Measurements from ENCODE around the gene IL10RA.

The IL10RA gene

DNA sequence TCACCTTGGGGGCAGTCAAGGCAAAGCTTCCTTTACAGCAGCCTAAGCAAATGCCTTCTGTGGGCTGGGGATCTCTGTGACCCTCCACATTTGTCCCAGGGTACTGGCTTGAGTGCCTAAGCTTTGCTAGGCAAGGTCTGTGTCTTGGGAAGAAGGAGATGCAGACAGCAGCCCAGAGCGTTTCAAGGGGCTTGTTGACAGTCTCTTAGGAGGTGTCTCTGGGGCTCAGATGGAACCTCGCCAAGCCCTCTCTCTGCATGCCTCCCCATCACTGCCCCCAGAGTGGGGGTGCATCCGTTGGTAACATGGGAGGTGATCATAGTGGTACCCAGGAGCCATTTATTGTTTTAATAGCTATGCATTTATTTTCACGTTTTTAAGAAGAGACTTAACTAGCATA is 61.6 kb downstream of the IL10RA start:
- Histone ChIP-seq H3F3A (ENCODE audit: insufficient read depth, low read length) (no peaks in the 10 kb centered on the region), H3K4me1 (ENCODE audit: insufficient read depth, low read length, severe bottlenecking) (no peaks in the 10 kb centered on the region), H3K79me2 (ENCODE audit: insufficient read depth, low read length) (no peaks in the 10 kb centered on the region)

GRCh38 chr11:118048472-118049370 is 62.5 kb downstream of the IL10RA start:
- Histone ChIP-seq H3K9me2 (ENCODE audit: low read depth, low read length) (no peaks in the 10 kb centered on the region), H3K27me3 (ENCODE audit: insufficient read depth, low read length) (no peaks in the 10 kb centered on the region), H3F3A (ENCODE audit: insufficient read depth, low read length) (no peaks in the 10 kb centered on the region), H3K36me3 (ENCODE audit: insufficient read depth, low read length) (no peaks in the 10 kb centered on the region), H2AFZ (ENCODE audit: low read length) (no peak overlapping the region), H3K79me2 (ENCODE audit: insufficient read depth, low read length) (no peaks in the 10 kb centered on the region), H3K9ac (ENCODE audit: low read length) (no peak overlapping the region), H4K20me1 (ENCODE audit: insufficient read depth, low read length) (no peaks in the 10 kb centered on the region), H3K4me1 (ENCODE audit: insufficient read depth, low read length, severe bottlenecking) (no peaks in the 10 kb centered on the region), H3K27ac (ENCODE audit: low read depth, low read length, poor library complexity, severe bottlenecking) (no peak overlapping the region), H3K9me3 (ENCODE audit: low read length) (no peaks in the 10 kb centered on the region), H3K4me2 (ENCODE audit: low read length) (no peak overlapping the region), H3K4me3 (ENCODE audit: low read depth, low read length, poor library complexity, severe bottlenecking) (no peak overlapping the region)
- no peak for TF ChIP-seq EZH2 (IDR thresholded peaks at IDR 0.05; ENCODE audit: borderline replicate concordance, low read length)
- TF ChIP-seq, protein P1, sequence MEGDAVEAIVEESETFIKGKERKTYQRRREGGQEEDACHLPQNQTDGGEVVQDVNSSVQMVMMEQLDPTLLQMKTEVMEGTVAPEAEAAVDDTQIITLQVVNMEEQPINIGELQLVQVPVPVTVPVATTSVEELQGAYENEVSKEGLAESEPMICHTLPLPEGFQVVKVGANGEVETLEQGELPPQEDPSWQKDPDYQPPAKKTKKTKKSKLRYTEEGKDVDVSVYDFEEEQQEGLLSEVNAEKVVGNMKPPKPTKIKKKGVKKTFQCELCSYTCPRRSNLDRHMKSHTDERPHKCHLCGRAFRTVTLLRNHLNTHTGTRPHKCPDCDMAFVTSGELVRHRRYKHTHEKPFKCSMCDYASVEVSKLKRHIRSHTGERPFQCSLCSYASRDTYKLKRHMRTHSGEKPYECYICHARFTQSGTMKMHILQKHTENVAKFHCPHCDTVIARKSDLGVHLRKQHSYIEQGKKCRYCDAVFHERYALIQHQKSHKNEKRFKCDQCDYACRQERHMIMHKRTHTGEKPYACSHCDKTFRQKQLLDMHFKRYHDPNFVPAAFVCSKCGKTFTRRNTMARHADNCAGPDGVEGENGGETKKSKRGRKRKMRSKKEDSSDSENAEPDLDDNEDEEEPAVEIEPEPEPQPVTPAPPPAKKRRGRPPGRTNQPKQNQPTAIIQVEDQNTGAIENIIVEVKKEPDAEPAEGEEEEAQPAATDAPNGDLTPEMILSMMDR (IDR thresholded peaks at IDR 0.05; ENCODE audit: low read length): no peak

More for the DNA sequence above, 61.6 kb downstream of the IL10RA start:
- Histone ChIP-seq H3K9ac (ENCODE audit: low read length) (no peak overlapping the region), H3K27me3 (ENCODE audit: insufficient read depth, low read length) (no peaks in the 10 kb centered on the region), H4K20me1 (ENCODE audit: insufficient read depth, low read length) (no peaks in the 10 kb centered on the region), H3K4me3 (ENCODE audit: low read depth, low read length, poor library complexity, severe bottlenecking) (no peak overlapping the region), H3K9me2 (ENCODE audit: low read depth, low read length) (no peaks in the 10 kb centered on the region), H3K27ac (ENCODE audit: low read depth, low read length, poor library complexity, severe bottlenecking) (no peak overlapping the region), H3K4me2 (ENCODE audit: low read length) (no peak overlapping the region), H3K36me3 (ENCODE audit: insufficient read depth, low read length) (no peaks in the 10 kb centered on the region), H3K9me3 (ENCODE audit: low read length) (no peaks in the 10 kb centered on the region), H2AFZ (ENCODE audit: low read length) (no peak overlapping the region)
- TF ChIP-seq EZH2 (IDR thresholded peaks at IDR 0.05; ENCODE audit: borderline replicate concordance, low read length): no peak

DNA sequence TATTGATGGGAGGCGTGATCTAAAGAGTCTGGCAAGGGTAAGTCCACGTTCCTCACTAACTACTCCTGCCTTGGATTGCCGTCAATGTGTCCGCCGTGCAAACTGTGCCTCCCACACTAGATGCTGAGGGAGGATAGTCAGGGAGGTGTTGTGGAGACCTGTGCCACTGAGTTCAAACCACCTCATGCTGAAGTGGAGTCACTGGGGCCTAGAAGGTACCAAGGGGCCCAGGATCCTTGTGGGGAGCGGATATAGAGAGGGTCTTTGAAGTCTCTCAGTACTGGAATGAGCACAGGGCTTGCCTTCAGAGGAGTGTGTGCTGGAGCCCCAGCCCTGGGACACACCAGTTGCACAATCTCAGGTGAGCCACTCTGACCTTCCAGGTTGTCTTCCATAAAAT is 63.6 kb downstream of the IL10RA start:
- H3K4me2 ChIP-seq (ENCODE audit: low read length): no peak overlapping the region
- no peaks in the 10 kb centered on the region for H3K27me3 ChIP-seq (ENCODE audit: insufficient read depth, low read length)
- no peaks in the 10 kb centered on the region for H3F3A ChIP-seq (ENCODE audit: insufficient read depth, low read length)
- no peaks in the 10 kb centered on the region for H3K36me3 ChIP-seq (ENCODE audit: insufficient read depth, low read length)
- no peak overlapping the region for H3K27ac ChIP-seq (ENCODE audit: low read depth, low read length, poor library complexity, severe bottlenecking)
- H3K9me3 ChIP-seq (ENCODE audit: low read length): no peaks in the 10 kb centered on the region
- no peaks in the 10 kb centered on the region for H3K79me2 ChIP-seq (ENCODE audit: insufficient read depth, low read length)
- no peak overlapping the region for H3K4me3 ChIP-seq (ENCODE audit: low read depth, low read length, poor library complexity, severe bottlenecking)
- H3K4me1 ChIP-seq (ENCODE audit: insufficient read depth, low read length, severe bottlenecking): no peaks in the 10 kb centered on the region
- no peak overlapping the region for H2AFZ ChIP-seq (ENCODE audit: low read length)
- TF ChIP-seq, protein P1 (IDR thresholded peaks at IDR 0.05; ENCODE audit: low read length): no peak
- no peak for TF ChIP-seq EZH2 (IDR thresholded peaks at IDR 0.05; ENCODE audit: borderline replicate concordance, low read length)
- no peak overlapping the region for H3K9ac ChIP-seq (ENCODE audit: low read length)
- H4K20me1 ChIP-seq (ENCODE audit: insufficient read depth, low read length): no peaks in the 10 kb centered on the region
- H3K9me2 ChIP-seq (ENCODE audit: low read depth, low read length): no peaks in the 10 kb centered on the region
